MCF 10A (cell line): ENCODE data around the gene BCL2. TPM values are rescaled to one million over a fixed set of nuclear protein-coding genes. Genes with fewer than 3 reads are reported as not detected.

Source experiments
- BruUV-seq: library from RNA; stranded (reverse); fragments of 400-500 nt; replicated peaks from 2 replicates; lab custom pipeline; 2021; lab: Mats Ljungman, UMichigan
- CTCF ChIA-PET: fragments of 300-600 bp; sonication (Branson Sonifier 250); formaldehyde crosslinking; extraction: SDS; loops from one replicate; lab custom pipeline; 2021; ENCODE audit warnings: antibody characterized with exemption, inconsistent platforms; lab: Yijun Ruan, JAX
- POLR2A ChIA-PET: fragments of 300-600, 350-650 bp; sonication (Branson Sonifier 250); formaldehyde crosslinking; extraction: SDS; loops from one replicate; lab custom pipeline; 2020; ENCODE audit warnings: antibody characterized with exemption, inconsistent platforms; lab: Yijun Ruan, JAX
- DNase-seq: peaks from one replicate; pipeline ENCODE4 v3.0.0-alpha.2; 2018; ENCODE audit not compliant: unreplicated experiment
- H3K27ac Mint-ChIP-seq: one replicate; pipeline ENCODE4 v1.8.0; 2022; ENCODE audit warnings: mild to moderate bottlenecking, low read depth, mixed read lengths; ENCODE audit not compliant: unreplicated experiment
- H3K27me3 Mint-ChIP-seq: one replicate; pipeline ENCODE4 v1.8.0; 2022; ENCODE audit warnings: mixed read lengths; ENCODE audit not compliant: insufficient read depth, unreplicated experiment
- H3K36me3 Mint-ChIP-seq: one replicate; pipeline ENCODE4 v1.8.0; 2022; ENCODE audit warnings: mild to moderate bottlenecking, moderate library complexity, mixed read lengths; ENCODE audit not compliant: insufficient read depth, unreplicated experiment
- H3K4me1 Mint-ChIP-seq: one replicate; pipeline ENCODE4 v1.8.0; 2022; ENCODE audit warnings: mixed read lengths; ENCODE audit not compliant: insufficient read depth, unreplicated experiment
- H3K4me3 Mint-ChIP-seq: one replicate; pipeline ENCODE4 v1.8.0; 2022; ENCODE audit warnings: mild to moderate bottlenecking, moderate library complexity, mixed read lengths; ENCODE audit not compliant: unreplicated experiment
- H3K9me3 Mint-ChIP-seq: one replicate; pipeline ENCODE4 v1.8.0; 2022; ENCODE audit warnings: mixed read lengths; ENCODE audit not compliant: unreplicated experiment
- intact Hi-C: fragments of 100-400 bp; cut with micrococcal nuclease; formaldehyde crosslinking; loops from 2 replicates; pipeline ENCODE4 v1.14.1; 2022
- total RNA-seq: library from RNA; stranded (reverse); gene quantifications from 2 replicates; pipeline ENCODE4 v1.2.3, GENCODE V29; 2022
- TF ChIP-seq, protein P1 (sequence below): fragments of 200-600 bp; IDR thresholded peaks from one replicate; pipeline ENCODE4 v1.8.0; 2022; ENCODE audit warnings: antibody characterized with exemption, mild to moderate bottlenecking; ENCODE audit not compliant: unreplicated experiment

Gene BCL2
- total RNA-seq, 1 experiment from 2014 or later, result 3.0 TPM

DNA sequence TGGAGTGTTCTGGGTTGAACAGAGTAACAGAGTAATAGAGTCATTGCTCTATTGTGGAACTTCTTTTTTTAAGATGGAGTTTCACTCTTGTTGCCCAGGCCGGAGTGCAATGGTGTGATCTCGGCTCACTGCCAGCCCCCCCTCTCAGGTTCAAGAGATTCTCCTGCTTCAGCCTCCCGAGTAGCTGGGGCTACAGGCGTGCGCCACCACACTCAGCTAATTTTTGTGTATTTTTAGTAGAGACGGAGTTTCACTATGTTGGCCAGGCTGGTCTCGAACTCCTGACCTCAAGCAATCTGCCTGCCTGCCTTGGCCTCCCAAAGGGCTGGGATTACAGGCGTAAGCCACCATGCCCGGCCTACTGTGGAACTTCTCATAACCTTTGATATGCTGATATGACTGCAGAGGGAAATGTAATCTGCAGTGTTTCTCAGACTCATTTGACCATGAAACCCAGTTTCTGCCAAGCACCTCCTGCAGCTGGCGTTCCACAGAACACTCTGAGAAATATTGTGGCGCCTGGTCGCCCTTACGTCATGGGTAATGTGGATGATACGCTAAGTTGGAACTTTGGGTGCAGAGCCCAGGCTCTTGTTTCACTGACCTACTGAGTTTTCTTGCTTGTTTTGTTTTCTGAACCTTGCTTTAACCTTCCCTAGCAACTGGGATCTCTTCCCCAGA lies 213.8 kb downstream of the BCL2 start:
- POLR2A ChIA-PET, result no interaction called here
- Mint-ChIP-seq H3K4me3 (no peak overlapping the region), H3K4me1 (peaks cover 6% of the 10 kb centered on the region), H3K9me3 (peaks cover 12% of the 10 kb centered on the region), H3K27ac (no peak overlapping the region), H3K36me3 (no peaks in the 10 kb centered on the region), H3K27me3 (no peaks in the 10 kb centered on the region)
- BruUV-seq, result no TSS peak
- intact Hi-C loops, result no loop called here
- CTCF ChIA-PET, result no interaction called here
- TF ChIP-seq, protein P1, sequence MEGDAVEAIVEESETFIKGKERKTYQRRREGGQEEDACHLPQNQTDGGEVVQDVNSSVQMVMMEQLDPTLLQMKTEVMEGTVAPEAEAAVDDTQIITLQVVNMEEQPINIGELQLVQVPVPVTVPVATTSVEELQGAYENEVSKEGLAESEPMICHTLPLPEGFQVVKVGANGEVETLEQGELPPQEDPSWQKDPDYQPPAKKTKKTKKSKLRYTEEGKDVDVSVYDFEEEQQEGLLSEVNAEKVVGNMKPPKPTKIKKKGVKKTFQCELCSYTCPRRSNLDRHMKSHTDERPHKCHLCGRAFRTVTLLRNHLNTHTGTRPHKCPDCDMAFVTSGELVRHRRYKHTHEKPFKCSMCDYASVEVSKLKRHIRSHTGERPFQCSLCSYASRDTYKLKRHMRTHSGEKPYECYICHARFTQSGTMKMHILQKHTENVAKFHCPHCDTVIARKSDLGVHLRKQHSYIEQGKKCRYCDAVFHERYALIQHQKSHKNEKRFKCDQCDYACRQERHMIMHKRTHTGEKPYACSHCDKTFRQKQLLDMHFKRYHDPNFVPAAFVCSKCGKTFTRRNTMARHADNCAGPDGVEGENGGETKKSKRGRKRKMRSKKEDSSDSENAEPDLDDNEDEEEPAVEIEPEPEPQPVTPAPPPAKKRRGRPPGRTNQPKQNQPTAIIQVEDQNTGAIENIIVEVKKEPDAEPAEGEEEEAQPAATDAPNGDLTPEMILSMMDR, result no peak
- no peak for DNase-seq

DNA sequence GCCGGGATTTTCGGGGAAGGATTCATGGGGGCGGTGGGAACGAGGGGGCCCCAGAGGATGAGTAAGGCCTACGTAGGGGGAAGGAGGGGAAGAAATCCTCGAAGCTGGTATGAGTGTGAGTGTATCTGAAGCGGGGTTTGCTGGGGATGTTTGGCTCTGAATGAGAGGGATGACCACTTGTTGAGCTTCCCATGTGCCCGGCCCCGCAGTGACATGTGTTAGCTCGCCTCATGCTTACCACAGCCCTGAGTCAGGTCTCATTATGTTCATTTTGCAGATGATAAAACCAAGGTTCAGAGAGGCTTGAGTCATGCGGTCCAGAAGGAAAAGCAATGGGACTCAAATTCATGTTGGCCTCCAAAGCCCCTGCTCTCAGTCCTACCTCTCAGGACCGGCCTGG lies 214.7 kb downstream of the BCL2 start:
- H3K27me3 Mint-ChIP-seq, result no peaks in the 10 kb centered on the region
- no peak overlapping the region for H3K4me3 Mint-ChIP-seq
- intact Hi-C loops, result no loop called here
- POLR2A ChIA-PET, result no interaction called here
- no TSS peak for BruUV-seq
- CTCF ChIA-PET, result interaction anchor here (0.6 kb wide), 1 partner anchor 110 kb away, joined by 4 read pairs; no protein-coding TSS in a partner anchor
- peaks cover 12% of the 10 kb centered on the region for H3K9me3 Mint-ChIP-seq
- no peak for DNase-seq
- peaks cover 6% of the 10 kb centered on the region for H3K4me1 Mint-ChIP-seq
- H3K36me3 Mint-ChIP-seq, result no peaks in the 10 kb centered on the region
- TF ChIP-seq, protein P1, result no peak
- no peak overlapping the region for H3K27ac Mint-ChIP-seq

DNA sequence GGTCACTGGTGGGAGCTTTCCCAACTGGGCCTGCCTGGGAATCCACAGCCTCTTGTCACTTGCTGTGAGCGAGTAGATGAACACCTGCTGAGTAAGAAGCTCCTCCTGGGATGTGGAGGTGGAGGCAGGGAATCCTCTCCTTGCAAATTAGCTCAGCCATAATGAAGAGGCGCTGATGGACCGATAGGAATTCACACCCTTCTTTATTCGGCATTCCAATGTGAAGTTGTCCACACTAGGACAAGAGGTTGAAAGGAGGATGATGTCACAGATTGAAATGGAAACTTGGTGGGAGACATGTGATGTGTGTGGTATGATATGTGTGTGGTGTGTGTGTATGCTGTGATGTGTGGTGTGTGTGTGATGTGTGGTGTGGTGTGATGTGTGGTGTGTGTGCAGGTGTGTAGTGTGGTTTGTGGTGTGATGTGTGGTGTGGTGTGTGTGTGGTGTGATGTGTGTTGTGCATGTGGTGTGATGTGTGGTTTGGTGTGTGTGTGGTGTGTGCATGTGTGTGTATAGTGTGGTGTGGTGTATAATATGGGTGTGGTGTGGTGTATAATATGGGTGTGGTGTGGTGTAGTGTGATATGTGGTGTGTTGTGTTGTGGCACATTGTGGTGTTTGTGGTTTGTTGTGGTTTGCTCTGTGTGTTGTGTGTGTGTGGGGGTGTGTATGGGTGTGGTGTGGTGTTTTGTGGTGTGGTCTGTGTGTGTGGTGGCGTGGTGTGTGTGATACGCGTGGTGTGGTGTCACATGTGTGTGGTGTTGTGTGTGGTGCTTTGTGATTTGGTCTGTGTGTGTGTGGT lies 216.4 kb downstream of the BCL2 start:
- H3K4me3 Mint-ChIP-seq, result no peak overlapping the region
- H3K4me1 Mint-ChIP-seq, result peaks cover 6% of the 10 kb centered on the region
- H3K27me3 Mint-ChIP-seq, result no peaks in the 10 kb centered on the region
- H3K27ac Mint-ChIP-seq, result no peak overlapping the region
- ChIA-PET CTCF (interaction anchor here (0.9 kb wide), 1 partner anchor 85 kb away, joined by 5 read pairs; no protein-coding TSS in a partner anchor), POLR2A (no interaction called here)
- no peaks in the 10 kb centered on the region for H3K36me3 Mint-ChIP-seq
- no peak for DNase-seq
- intact Hi-C loops, result no loop called here
- no TSS peak for BruUV-seq
- TF ChIP-seq, protein P1, result no peak
- peaks cover 12% of the 10 kb centered on the region for H3K9me3 Mint-ChIP-seq

DNA sequence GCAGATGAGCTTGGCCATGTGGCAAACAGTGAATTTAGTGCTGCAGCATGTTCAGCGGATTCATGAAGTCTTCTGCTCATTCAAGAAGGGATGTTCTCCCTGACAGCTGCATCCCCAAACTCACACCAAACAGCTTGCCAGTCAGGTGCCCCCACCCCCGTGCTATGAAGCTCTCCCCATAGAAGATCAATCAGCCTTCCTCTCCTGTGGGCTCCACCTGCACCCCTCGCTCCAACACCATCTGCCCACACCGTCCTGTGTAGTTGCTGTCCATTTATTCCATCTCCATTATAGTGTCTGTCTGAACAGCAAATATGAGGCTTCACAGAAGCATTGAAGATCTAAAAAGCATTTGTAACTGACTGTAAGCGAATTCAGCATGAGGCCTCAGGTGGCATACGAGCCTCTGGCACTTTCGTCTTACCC lies 218.9 kb downstream of the BCL2 start:
- H3K9me3 Mint-ChIP-seq, result peaks cover 12% of the 10 kb centered on the region
- TF ChIP-seq, protein P1, result no peak
- POLR2A ChIA-PET, result no interaction called here
- no peak overlapping the region for H3K4me3 Mint-ChIP-seq
- no TSS peak for BruUV-seq
- H3K27me3 Mint-ChIP-seq, result no peaks in the 10 kb centered on the region
- no peak overlapping the region for H3K27ac Mint-ChIP-seq
- intact Hi-C loops, result no loop called here
- no peak for DNase-seq
- peaks cover 6% of the 10 kb centered on the region for H3K4me1 Mint-ChIP-seq
- CTCF ChIA-PET, result no interaction called here
- H3K36me3 Mint-ChIP-seq, result no peaks in the 10 kb centered on the region
